ENCODE measurements around the gene ST7. TPM values are rescaled to one million over a fixed set of nuclear protein-coding genes. Genes with fewer than 3 reads are reported as not detected.

The ST7 gene
- total RNA-seq, 1 experiment from 2014 or later, result 12.9 TPM

- peaks cover 2 to 4% (median 3%) of the 10 kb centered on the region in 3 experiments for H3K36me3 Mint-ChIP-seq (ENCODE audit: insufficient read depth in 1 of 3, low read depth in 3 of 3)
- Histone ChIP-seq H3K56ac (ENCODE audit: insufficient read length, low read depth, low read length) (no peak overlapping the region), H2BK15ac (ENCODE audit: low read depth, low read length) (no peak overlapping the region), H3T11ph (ENCODE audit: low read length) (no peak overlapping the region), H2BK12ac (ENCODE audit: insufficient read length, low read depth, low read length) (no peak overlapping the region), H3K4me1 (ENCODE audit: insufficient read depth, low read length) (no peaks in the 10 kb centered on the region), H3K79me1 (ENCODE audit: insufficient read depth, low read depth, low read length, poor library complexity, severe bottlenecking) (peaks cover 3% of the 10 kb centered on the region), H4K8ac (replicated peaks; ENCODE audit: insufficient read length, low read depth, low read length) (no peak overlapping the region), H2BK5ac (ENCODE audit: insufficient read length, low read length) (no peak overlapping the region), H3K27ac (ENCODE audit: insufficient read length, low read depth, low read length) (no peak overlapping the region), H2BK120ac (ENCODE audit: low read depth, low read length, poor library complexity, severe bottlenecking) (no peak overlapping the region), H3K18ac (ENCODE audit: insufficient read length, low read depth, low read length) (no peak overlapping the region), H3K79me2 (ENCODE audit: insufficient read depth, low read length) (0 out of 2 replicates have a peak, but pooled peaks cover 2% of the 10 kb centered on the region), H4K20me1 (ENCODE audit: control insufficient read depth, insufficient read depth, insufficient read length) (no peaks in the 10 kb centered on the region), H2AK5ac (ENCODE audit: insufficient read length, low read length) (no peak overlapping the region), H4K5ac (ENCODE audit: insufficient read length, low read depth, low read length) (no peak overlapping the region), H3K4ac (ENCODE audit: low read depth, low read length) (no peak overlapping the region), H4K91ac (ENCODE audit: insufficient read length, low read depth, low read length) (no peak overlapping the region), H3K23ac (ENCODE audit: insufficient read length, low read depth, low read length) (no peak overlapping the region), H3K27me3 (ENCODE audit: insufficient read depth, low read length) (no peaks in the 10 kb centered on the region), H3K4me2 (ENCODE audit: insufficient read depth, insufficient read length, low read length) (no peak overlapping the region), H3K23me2 (ENCODE audit: insufficient read length, low read depth, low read length, poor library complexity, severe bottlenecking) (no peaks in the 10 kb centered on the region), H3K14ac (ENCODE audit: insufficient read depth, low read length) (no peak overlapping the region), H3K9me3 (ENCODE audit: control insufficient read depth, low read depth, low read length) (no peaks in the 10 kb centered on the region), H2AFZ (ENCODE audit: low read length) (no peak overlapping the region), H3K9ac (ENCODE audit: extremely low read depth, insufficient read length, low read length) (no peak overlapping the region), H2BK20ac (ENCODE audit: low read depth, low read length, poor library complexity, severe bottlenecking) (no peak overlapping the region)
- H3K27me3 Mint-ChIP-seq (ENCODE audit: low read depth), result no peaks in the 10 kb centered on the region
- H3K27ac Mint-ChIP-seq, result no peak overlapping the region
- H3K9me3 Mint-ChIP-seq, result peaks cover 2 to 3% of the 10 kb centered on the region in 2 experiments; a peak in 2 of 5 replicates
- no CpG with 5 or more reads among the region's 3 CpGs for WGBS (ENCODE audit: extremely low coverage, insufficient read length, low lambda C conversion rate)
- peaks cover 0 to 6% of the 10 kb centered on the region in 2 experiments; a peak in 1 of 4 replicates for H3K4me1 Mint-ChIP-seq
- H3K4me3 Mint-ChIP-seq, result no peak overlapping the region
- no peak for TF ChIP-seq CTCF (conservative IDR thresholded peaks at IDR 0.05)
- DNase-seq, result no peak
Measured at GRCh38 chr7:116979430-116979829, 26.1 kb downstream of the ST7 start.
